NCI-H1694 (cell line): ENCODE results near the gene CARM1.
A peak's percentile ranks its signal among the peaks of the same experiment; 100 is the strongest.
"Not testable (repeated sequence)": the region's sequence is repeated elsewhere in the genome, so short reads cannot be mapped to it uniquely, and the experiment has no call there.

ENCODE experiments used
- DNase-seq: peaks from one replicate; lab custom pipeline; 2025; lab: John Stamatoyannopoulos, UW

Gene CARM1

DNA sequence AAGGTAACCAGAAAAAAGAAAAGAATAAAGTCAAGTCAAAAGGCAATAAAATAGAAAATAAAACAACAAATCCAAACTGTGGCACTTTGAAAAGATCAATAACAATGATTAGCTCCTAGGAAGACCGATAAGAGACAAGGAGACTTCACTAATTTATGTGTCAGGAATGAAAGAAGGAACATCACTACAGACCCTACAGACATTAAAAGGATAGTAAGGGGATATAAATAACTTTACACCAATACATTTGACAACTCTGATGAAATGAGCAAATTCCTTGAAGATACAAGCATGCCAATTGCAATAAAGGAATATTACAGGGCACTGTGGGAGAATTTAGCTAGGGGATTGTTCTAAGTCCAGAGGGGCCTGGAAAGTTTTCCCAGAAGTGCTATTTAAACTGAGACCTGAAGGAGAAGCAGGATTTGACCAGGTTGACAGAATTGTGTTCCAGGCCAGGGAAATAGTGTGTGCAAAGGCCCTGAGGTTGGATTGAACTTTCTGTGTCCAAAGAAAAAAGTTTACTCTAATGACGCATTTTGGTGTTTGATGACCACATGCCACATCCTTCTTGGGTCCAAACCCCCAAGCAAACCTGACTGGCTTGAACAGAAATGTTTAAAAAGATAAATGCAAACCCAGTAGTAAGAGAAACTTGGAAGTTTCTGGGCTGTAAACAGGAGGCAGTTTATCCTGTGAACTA lies 24.7 kb upstream of the CARM1 start:
- DNase-seq, result no peak

DNA sequence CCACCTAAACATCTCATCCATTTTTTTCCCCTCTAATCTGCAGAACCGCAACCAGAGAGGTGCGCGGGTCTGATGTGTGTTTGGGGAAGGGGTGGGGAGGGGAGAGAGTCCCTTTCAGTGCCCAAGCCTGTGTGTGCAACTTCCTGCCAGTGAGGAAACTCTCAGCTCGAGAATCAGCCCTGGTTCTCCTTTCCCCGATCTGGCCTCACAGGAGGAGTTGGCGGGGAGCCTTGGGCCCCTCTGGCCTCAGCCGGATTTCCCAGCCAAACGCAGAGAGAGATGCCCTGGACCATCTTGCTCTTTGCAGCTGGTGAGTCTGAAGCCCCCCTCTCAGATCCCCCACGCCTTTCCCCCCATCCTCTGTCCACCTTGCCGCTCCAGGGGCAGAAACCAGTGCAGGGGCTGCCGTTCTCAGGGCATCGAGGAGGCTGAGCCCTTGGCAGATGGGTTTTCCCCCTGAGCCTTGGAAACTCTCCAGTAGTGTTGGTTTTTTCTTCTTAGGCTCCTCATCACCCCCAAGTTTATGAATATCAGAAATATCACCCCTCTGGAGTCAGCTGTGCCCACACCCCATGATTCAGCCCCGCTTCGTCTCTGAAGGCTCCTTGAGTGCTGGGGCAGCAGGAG lies 23.0 kb upstream of the CARM1 start, which contains the start of gene C19orf38:
TSS of gene C19orf38 (plus strand) at position 186 of the 627 bp plus-strand sequence. CDS start at position 280, 94 bp downstream.
- DNase-seq, result no peak

DNA sequence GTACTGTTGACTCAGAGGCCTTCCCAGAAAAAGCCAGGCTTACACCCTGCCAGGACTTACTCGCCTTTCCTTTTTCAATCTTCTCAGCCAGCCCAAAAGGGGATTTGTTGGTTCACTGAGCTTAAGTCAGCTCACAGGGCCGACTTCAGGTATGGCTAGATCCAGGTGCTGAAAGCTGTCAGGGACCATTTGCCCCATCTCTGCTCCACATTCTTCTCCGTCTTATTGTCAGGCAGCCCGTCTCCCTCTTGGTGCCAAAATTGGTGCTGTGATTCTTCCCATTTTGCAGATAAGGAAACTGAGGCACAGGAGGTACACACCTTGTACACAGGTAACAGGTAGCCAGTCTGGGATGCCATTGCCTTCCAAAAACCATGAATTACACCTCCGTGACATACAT lies 20.7 kb upstream of the CARM1 start:
- no peak for DNase-seq

DNA sequence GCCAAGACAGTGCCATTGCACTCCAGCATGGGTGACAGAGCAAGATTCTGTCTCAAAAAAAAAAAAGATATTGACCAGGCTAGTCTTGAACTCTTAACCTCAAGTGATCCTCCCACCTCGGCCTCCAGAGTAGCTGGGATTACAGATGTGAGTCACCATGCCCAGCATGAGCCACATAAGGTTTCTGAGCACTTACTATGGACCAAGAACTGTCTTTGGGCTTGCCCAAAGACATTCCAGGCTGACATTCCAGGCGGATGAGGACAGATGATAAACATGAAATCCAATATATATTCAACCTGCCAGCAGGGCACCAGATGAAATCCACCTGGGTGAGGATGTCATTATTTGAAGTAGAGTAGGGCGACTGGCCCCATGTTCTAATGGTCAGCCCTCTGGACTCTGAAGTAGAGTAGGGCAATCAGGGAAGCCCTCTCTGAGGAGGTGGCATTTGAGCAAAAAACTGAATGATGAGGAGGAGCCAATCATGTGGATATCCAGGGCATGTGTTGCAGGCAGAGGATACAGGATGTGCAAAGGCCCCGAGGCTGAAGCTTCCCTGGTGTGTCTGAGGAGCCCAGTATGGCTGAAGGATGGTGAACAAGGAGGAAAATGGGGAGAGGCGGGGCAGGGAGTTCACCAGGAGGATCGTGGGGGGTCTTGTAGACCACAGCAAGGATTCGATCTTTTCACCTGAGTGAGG lies 19.1 kb upstream of the CARM1 start:
- DNase-seq, result no peak

DNA sequence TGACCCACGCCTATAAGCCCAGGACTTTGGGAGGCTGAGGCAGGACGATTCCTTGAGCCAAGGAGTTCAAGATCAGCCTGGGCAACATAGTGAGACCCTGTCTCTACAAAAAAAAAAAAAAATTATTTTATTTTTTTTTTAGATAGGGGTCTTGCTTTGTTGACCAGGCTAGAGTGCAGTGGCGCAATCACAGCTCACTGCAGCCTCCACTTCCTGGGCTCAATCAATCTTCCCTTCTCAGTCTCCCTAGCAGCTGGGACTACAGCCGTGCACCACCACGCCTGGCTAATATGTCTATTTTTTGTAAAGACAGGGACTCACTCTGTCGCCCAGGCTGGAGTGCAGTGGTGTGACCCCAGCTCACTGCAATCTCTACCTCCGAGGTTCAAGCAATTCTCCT lies 18.4 kb upstream of the CARM1 start:
- DNase-seq, result no peak

DNA sequence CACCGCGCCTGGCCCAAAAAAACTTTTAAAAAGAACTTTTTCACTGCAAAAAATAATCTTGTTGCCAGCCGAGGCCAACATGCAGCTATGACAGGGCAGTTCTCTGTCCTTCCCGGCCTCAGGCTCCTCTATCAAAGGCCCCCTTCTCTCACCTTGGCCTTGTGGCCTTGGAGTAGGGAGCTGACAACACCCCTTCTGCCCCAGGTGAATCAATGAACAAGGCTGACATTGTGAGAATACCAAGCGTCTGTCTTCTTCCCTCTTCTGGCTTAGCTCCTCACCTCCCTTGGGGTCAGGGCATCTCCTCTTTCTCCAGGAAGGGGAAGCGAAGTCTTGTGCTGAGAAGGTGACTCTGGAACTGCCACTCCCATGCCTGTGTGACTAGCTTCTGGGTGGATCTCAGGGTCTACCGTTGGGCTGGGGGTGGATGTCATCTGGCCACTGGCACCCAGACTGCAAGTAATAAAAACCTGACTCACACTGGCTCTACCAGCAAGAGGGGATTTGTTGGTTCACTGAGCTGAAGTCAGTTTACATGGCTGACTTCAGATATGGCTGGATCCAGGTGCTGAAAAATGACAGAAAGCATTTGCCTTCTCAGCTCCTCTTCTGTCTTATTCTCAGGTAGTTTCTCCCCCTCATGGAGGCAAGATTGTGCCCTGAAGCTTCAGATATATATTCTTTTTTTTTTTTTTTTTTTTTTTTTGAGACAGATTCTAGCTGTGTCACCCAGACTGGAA lies 16.8 kb upstream of the CARM1 start:
- no peak for DNase-seq

DNA sequence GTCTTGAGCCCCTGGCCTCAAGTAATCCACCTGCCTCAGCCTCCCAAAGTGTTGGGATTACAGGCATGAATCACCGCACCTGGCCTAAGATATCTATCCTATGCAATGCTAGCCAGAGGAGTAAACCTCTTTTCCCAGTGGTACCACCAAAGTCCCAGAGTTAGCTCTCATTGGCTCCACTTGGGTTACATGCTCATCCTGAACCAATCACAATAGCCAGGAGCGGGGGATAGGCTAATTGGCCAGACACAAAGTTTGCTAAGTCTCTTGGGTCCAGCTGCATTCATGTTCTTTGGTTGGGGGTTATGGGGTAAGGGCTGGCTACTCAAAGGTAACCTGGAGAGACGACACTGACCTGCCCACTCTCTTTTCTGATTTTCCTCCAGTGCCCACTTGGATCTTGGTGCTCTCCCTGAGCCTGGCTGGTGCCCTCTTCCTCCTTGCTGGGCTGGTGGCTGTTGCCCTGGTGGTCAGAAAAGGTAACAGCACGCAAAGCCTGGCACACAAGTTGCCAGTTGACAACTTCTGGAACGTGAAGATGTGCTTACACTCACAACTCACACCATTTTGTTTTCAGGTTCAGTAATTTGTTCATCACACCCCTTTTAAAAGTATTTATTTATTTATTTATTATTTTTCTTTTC lies 15.4 kb upstream of the CARM1 start:
- no peak for DNase-seq

DNA sequence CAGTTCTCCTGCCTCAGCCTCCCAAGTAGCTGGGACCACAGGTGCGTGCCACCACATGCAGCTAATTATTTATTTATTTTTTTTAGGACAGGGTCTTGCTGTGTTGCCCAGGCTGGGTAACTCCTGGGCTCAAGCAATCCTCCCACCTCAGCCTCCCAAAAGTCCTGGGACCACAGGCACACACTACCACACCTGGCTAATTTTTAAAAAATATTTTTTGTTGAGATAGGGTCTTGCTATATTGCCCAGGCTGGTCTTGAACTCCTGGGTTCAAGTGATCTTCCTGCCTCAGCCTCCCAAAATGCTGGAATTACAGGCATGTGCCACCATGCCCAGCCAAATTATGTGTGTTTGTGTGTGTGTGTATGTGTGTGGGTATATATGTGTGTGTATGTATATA lies 14.5 kb upstream of the CARM1 start:
- not testable (repeated sequence) for DNase-seq

DNA sequence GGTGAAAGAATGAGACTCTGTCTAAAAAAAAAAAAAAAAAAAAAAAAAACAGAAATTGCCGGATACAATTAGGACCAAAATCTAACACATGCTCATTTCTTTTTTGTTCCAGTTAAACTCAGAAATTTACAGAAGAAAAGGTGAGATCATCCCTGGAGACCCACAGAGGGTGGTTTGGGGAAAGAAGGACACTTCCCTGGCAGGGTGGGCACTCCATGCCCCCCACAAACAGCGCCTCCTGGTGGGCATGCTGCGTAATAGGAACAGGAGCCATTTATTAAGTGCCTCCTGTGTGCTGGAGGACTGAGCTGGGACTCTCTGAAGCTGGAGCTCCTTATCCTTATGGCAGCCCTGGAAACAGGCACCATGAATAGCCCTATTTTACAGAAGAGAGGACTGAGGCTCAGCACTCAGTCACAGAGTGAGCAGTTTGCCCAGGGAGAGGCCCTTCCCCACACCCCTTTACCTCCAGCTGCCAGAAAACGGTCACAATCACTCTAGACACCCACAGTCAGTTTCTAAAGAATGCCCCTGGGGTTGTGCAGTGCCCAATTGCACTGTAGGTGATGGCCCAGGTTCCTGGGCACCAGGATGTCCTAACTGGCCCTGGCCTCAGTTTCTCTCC lies 13.0 kb upstream of the CARM1 start:
- no peak for DNase-seq

DNA sequence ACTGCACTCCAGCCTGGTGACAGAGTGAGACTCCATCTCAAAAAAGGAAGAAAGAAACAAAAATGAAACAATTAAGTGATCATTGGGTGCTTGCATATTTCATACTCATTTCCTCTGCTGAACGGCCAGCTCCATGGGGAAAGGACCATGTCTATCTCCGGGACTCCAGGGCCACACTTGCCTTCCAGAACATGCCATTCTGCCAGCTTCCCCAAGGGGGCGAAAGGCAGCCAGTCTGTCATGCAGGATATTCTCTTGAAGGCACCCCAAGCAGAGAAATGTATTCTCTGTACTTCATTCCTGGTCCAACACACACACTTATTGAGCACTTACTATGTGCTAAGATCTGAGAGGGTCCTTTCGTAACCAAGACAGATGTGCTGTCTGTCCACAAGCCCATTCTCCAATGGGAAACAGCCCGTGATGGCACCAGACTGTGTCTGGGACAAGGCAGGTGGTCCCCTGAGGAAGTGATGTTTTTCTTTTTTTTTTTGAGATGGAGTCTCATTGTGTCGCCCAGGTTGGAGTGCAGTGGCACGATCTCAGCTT lies 10.2 kb upstream of the CARM1 start:
- DNase-seq, result no peak

DNA sequence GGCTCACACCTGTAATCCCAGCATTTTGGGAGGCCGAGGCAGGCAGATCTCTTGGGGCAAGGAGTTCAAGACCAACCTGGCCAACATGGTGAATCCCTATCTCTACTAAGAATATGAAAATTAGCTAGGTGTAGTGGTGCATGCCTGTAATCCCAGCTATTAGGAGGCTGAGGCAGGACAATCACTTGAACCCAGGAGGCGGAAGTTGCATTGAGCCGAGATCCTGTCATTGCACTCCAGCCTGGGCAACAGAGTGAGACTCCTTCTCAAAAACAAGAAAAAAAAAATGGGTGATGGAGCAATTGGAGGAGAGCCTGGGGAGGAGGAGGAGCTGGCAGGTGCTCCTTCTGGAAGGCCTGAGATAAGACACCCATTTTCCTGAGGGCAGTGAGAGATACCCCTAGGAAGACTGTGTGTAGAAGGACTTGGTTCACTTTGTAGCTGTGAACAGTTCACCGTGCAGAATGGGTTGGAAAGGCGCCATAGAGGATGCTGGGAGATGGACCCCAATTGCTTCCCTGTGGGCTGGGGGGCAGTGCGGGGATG lies 8.7 kb upstream of the CARM1 start:
- no peak for DNase-seq

DNA sequence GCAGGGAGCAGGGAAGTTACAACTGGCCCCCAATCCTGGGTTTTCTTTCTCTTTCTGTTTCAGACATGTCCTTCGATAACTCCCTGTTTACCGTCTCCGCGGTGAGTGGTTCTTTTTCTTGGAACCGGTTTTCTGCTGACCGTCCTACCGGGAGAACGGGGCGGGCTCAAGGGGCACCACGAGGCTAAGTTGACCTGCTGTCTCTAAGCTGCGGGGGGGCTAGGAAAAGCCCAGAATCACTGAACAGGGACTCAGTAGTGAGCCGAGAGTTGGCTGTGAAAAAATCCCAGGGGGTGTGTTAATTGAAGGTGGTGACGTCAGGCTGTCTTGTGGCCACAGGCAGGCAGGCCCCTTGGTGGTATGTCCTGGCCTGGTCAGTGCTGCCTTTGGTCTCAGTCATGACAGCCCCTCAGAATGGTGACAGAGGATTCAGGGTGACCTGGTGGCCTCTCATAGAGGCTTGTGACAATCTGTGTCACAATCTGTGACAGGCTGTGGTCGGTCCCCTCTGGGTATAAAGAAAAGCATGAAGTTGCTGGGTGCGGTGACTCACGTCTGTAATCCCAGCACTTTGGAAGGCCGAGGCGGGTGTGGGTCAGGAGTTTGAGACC lies 8.1 kb upstream of the CARM1 start:
- no peak for DNase-seq

DNA sequence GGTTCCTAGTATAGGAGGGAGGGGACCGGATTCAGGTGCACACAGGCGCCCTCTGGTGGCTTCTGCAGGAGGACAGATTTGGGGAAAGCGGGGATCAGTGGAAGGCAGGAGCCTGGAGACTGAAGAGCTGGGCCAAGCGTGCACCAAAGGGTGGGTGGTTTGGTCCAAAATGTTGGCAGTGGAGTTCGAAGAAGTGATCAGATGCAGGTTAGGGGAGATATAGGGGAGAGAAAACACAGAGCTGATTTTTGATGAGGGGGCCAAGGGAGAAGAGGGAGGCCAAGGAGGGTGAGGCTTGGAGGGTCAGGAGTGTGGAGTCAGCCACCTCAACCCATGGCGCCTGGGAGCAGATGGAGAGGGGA lies 6.8 kb upstream of the CARM1 start:
- DNase-seq, result peak; percentile 82

DNA sequence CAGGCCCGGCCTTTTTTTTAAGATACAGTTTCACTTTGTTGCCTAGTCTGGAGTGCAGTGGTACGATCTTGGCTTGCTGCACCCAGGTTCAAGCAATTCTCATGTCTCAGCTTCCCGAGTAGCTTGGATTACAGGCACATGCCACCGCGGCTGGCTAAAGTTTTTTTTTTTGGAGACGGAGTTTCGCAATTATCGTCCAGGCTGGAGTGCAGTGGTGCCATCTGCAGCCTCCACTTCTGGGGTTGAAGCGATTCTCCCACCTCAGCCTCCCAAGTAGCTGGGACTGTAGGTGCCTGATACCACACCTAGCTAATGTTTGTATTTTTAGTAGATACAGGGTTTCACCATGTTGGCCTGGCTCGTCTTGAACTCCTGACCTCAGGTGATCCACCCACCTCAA lies 4.9 kb upstream of the CARM1 start:
- DNase-seq, result no peak

DNA sequence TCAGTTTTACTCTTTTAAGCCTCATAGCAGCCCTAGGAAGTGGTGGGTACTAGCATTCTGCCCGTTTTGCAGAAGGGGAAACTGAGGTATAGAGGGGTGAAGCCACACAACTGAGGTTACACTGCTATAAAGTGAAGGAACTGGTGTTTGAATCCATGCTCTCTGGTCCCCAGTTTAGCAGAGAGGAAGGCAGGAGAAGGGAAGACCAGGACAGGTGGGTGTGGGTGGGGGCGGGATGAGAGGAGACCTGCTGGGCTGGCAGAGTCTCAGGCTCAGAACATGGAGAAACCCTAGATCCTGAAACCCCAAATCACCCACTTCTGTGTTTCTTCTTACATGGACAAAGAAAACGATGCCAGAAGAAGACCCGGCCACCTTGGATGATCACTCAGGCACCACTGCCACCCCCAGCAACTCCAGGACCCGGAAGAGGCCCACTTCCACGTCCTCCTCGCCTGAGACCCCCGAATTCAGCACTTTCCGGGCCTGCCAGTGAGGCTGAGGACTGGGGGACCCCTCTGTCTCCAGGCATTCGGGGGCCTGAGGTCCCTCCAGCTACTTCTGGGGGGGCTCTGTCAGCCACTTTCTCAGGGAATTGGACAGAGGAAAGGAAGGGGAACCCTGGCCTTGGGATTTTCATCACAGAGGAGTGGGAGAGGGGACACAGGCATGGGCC lies 2.3 kb upstream of the CARM1 start:
- DNase-seq, result no peak

DNA sequence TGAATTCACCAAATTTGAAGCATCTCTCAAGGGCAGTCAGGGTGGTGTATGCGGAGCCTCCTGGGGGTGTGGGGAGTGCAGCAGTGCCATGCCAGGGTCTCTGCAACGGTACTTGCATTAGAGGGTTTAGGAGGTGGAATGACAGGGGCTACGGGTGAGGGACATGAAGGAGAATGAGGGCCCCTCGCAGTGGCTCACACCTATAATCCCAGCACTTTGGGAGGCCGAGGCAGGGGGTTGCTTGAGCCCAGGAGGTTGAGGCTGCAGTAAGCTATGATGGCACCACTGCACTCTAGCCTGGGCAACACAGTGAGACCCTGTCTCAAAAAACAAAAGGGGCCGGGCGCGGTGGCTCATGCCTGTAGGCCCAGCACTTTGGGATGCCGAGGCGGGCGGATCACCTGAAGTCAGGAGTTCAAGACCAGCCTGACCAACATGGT lies 1.5 kb upstream of the CARM1 start:
- not testable (repeated sequence) for DNase-seq

DNA sequence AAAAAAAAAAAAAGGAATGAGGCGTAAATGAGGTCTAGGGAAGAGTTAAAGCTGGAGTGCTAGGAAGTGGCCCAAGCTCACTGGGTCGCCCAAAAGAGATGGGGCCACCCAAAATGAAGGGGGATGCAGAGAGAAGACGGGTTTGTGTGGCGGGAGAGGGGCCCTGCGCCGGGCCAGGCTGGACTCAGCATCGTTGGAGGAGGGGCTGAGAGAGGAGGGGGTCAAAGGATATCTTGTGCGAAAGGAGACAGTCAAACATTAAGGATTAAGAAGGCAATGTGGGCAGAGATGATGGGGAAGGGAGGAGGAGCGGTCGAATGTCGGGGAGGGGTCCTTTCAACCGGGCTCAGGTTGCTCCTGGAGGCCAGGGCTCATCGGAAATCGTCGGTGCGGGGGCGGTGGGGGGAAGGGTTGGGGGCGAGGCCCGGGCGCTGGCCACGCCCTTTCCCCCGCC lies 825 bp upstream of the CARM1 start:
- DNase-seq, result no peak

DNA sequence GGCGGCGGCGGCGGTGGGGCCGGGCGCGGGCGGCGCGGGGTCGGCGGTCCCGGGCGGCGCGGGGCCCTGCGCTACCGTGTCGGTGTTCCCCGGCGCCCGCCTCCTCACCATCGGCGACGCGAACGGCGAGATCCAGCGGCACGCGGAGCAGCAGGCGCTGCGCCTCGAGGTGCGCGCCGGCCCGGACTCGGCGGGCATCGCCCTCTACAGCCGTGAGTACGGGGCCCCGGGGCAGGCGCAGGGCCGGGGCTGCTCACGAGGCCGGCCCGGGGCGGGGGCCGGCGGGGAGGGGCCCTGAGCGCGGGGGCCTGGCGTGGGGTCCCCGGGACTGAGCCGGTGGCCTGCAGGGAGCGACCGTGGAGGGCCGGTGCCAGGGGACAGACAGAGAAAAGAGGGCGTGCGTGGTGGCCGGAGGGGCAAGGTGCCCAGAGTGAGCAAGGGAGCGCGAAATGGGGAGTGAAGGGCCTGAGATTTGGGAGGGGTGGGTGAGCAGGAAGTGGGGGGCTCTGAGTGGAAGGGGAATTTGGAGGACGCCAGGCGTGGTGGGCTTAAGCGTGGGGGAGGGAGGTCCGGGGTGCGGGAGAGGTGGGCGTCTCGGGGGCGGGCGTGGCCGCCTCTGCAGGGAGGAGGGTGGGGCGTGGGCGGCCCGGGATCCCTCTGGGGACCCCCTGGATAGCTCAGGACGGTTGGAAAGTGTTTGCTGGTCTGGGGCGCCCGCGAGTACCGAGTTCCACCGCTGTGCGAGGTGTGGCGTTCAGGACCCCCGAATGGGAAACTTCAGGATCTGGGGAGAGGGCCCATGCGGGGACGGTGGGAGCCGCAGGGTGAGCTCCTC lies 575 bp downstream of the CARM1 start:
- no peak for DNase-seq

DNA sequence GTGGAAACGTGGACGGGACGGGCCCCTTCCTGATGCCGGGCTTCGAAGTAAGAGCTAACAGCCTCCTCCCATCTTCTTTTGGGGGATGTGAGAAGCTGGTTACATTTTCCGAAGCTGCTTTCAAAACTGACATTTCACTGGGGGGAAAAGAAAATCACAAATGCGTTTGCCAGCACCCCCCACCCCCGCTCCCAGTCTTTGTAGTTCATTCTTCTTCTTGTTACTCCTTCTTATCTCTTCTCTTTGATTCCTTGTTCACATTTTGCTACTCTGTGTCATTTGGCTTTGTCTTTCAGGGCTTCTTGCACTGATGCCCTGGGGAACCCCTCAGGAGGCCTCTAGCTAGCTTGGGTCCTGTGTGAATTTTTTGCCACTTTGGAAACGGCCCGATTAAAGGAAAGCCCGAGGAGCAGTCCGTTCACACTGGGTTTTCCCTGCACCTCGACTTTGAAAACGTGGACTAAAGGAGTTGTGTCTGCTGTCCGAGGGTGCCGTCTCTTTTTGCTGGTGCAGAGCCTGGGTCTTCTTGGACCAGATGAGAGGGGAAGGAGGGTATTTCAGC lies 1.3 kb downstream of the CARM1 start:
- no peak for DNase-seq
